ENCODE data around the gene HDHD5. TPM values are rescaled to one million over a fixed set of nuclear protein-coding genes. Genes with fewer than 3 reads are reported as not detected.

The HDHD5 gene
- total RNA-seq: 23.0 and 34.0 TPM in 2 replicates

DNA sequence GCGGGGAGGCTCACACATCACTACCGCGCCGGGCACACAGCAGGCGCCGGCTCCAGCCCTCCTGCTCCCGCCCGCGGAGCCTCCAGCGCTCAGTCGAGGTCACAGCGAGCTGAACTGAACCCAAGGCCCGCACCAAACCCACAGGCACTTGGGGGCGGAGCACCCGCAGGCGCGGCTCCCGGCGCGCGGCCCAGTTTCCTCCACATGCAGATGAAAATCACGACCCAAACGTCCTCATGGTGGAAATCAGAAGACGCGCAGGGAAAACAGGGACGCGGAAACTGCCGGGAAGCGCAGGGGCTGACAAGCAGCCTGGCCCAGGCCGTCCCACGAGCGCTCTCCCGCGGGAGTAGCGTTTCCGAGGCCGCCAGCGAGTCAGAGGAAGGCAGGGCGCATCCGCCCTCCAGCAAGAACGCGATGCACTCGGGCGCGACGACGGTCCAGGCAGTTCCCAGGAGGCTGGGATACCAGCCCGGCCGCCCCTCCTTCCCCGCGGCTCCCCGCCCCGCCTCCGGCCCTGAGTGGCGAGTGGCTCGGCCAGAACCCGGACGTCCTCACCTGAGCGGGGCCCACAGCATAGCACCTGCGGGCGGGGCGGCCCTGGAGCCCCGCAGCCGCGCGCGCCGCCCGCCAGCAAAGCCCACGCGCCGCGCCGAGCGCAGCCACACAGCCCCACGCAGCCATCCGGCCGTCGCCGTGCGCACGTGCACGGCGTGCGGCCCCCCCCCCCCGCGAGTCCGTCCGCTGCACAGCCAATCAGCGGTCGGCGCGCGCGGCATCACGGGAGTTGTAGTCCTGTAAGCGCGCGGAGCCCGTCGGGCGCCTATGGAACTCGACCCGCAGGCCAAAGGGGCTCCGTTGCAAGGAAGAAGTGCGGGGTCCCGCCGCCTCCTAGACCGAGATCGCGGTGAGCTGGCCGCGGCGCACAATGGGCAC, at the start of gene HDHD5:
Gene HDHD5 (minus strand): TSS at position 710 of the 936 bp plus-strand sequence. CDS start 26 bp downstream, at position 684.

GRCh38 chr22:17121233-17122195, 37.6 kb downstream of the HDHD5 start, which contains the start of gene TMEM121B:
TSS of gene TMEM121B (minus strand) at chr22:17121360. CDS start at chr22:17121127, 233 bp downstream.

Other genes with a start within 250 kb of the HDHD5 start
- gene GAB4, start 151.1 kb downstream of the HDHD5 start, total RNA-seq: not detected in 2 replicates
- gene IL17RA, start 74.3 kb downstream of the HDHD5 start, total RNA-seq: 4.4 and 6.1 TPM in 2 replicates
- under 0.01 TPM in 1 of 2 replicates, not detected in the other for gene TMEM121B, start 37.9 kb downstream of the HDHD5 start, total RNA-seq
- 0.14 and 0.46 TPM in 2 replicates for gene ADA2, start 60.2 kb upstream of the HDHD5 start, total RNA-seq
- gene CECR2, start 210.2 kb upstream of the HDHD5 start, total RNA-seq: under 0.01 and 0.28 TPM in 2 replicates